Heart left ventricle (tissue), 13 donors: ENCODE data around the gene BORCS5.

Experiments
- POLR2A ChIP-seq, 2 donors: fragments of 450-650 bp; IDR thresholded peaks; one replicate each; pipeline ENCODE4 v1.6.1; 2017; ENCODE audit warnings: antibody characterized with exemption in 2 of 2, mild to moderate bottlenecking in 2 of 2, moderate library complexity in 2 of 2
- TF ChIP-seq, protein P1 (sequence below), 12 donors: fragments of 200-600 bp; sonication (generic) in 4 of 12; IDR thresholded peaks; one replicate each; pipeline versions ENCODE4 v1.5.0 to v1.8.0; 2018 to 2022; ENCODE audit warnings: antibody characterized with exemption in 12 of 12, mild to moderate bottlenecking in 5 of 12
- donor health status: ischemic (EF 13 %, LVEDD 7.1; RV severe dilation, severe dysfunction).
- donor health status: DM: no; HTN: yes; CAD: no.
- donor health status: DM: no; HTN: no; CAD: no.
- donor health status: ischemic (EF 25% LVEDD 6.9; RV normal size, moderate dysfunction).
- donor health status: ischemic (EF 25% LVEDD 5.7; RV mildly dilated, moderate dysfunction).
- donor health status: ischemic (EF 35%, LVEDD 5.7; RV mildly dilated, moderate dysfunction).
- donor health status: nonischemic (EF 11% LVEDD 7.7; RV severe dilation, severe dysfunction).
- donor health status: DM: yes; HTN: yes; CAD: no.
- donor health status: PGD.
- donor health status: ischemic (EF 29% LVEDD 5.4; RV normal size, mild dysfunction).
- donor health status: nonischemic (EF 23%, LVEDD 6.1; RV moderate dilation, normal function).

- TF ChIP-seq, protein P1, sequence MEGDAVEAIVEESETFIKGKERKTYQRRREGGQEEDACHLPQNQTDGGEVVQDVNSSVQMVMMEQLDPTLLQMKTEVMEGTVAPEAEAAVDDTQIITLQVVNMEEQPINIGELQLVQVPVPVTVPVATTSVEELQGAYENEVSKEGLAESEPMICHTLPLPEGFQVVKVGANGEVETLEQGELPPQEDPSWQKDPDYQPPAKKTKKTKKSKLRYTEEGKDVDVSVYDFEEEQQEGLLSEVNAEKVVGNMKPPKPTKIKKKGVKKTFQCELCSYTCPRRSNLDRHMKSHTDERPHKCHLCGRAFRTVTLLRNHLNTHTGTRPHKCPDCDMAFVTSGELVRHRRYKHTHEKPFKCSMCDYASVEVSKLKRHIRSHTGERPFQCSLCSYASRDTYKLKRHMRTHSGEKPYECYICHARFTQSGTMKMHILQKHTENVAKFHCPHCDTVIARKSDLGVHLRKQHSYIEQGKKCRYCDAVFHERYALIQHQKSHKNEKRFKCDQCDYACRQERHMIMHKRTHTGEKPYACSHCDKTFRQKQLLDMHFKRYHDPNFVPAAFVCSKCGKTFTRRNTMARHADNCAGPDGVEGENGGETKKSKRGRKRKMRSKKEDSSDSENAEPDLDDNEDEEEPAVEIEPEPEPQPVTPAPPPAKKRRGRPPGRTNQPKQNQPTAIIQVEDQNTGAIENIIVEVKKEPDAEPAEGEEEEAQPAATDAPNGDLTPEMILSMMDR (IDR thresholded peaks at IDR 0.05) = no peak
- no peak for TF ChIP-seq POLR2A (IDR thresholded peaks at IDR 0.05)
Measured at GRCh38 chr12:12425001-12425400, 68.1 kb downstream of the BORCS5 start.
